Mesodermal cell (in vitro differentiated cells): ENCODE results near the gene ADPGK. TPM values are rescaled to one million over a fixed set of nuclear protein-coding genes. Genes with fewer than 3 reads are reported as not detected.
A peak's percentile ranks its signal among the peaks of the same experiment; 100 is the strongest.
"Not testable (repeated sequence)": the region's sequence is repeated elsewhere in the genome, so short reads cannot be mapped to it uniquely, and the experiment has no call there.

Experiments
- H3K27ac ChIP-seq: 2 replicates; pipeline ENCODE4 v1.7.0; 2013; ENCODE audit warnings: mild to moderate bottlenecking, low read depth, low read length, moderate library complexity; ENCODE audit not compliant: severe bottlenecking
- H3K36me3 ChIP-seq: 2 replicates; pipeline ENCODE4 v1.7.1; 2013; ENCODE audit warnings: mild to moderate bottlenecking, low read length, moderate library complexity; ENCODE audit not compliant: control insufficient read depth, insufficient read depth
- H3K4me1 ChIP-seq: one replicate; pipeline ENCODE4 v1.7.1; 2013; ENCODE audit warnings: mild to moderate bottlenecking, low read length; ENCODE audit not compliant: insufficient read depth, control insufficient read depth, poor library complexity, severe bottlenecking
- H3K4me3 ChIP-seq: 2 replicates; pipeline ENCODE4 v1.7.0; 2013; ENCODE audit warnings: low read length, control low read depth, mild to moderate bottlenecking; ENCODE audit not compliant: insufficient read depth, poor library complexity, severe bottlenecking; ENCODE audit errors: extremely low read depth
- H3K9me3 ChIP-seq: 2 replicates; pipeline ENCODE4 v1.7.1; 2013; ENCODE audit warnings: mild to moderate bottlenecking, low read length, moderate library complexity; ENCODE audit not compliant: control insufficient read depth
- WGBS, 2 experiments: methylation state at CpG; one replicate each; pipeline ENCODE4 v1.1.5; 2013; ENCODE audit warnings: missing lambda C conversion rate in 2 of 2; ENCODE audit not compliant: insufficient coverage in 2 of 2; 5-methylcytosine and 5-hydroxymethylcytosine counted together
- polyA plus RNA-seq, 2 experiments: library from polyadenylated mRNA; stranded (reverse); fragments of 50-300 nt; gene quantifications; one replicate each; pipeline ENCODE4 v1.2.3, GENCODE V29; 2013

The ADPGK gene
- polyA plus RNA-seq (2013, experiment 1 of 2) = 42.2 TPM
- 40.8 TPM for polyA plus RNA-seq (2013, experiment 2 of 2)

DNA sequence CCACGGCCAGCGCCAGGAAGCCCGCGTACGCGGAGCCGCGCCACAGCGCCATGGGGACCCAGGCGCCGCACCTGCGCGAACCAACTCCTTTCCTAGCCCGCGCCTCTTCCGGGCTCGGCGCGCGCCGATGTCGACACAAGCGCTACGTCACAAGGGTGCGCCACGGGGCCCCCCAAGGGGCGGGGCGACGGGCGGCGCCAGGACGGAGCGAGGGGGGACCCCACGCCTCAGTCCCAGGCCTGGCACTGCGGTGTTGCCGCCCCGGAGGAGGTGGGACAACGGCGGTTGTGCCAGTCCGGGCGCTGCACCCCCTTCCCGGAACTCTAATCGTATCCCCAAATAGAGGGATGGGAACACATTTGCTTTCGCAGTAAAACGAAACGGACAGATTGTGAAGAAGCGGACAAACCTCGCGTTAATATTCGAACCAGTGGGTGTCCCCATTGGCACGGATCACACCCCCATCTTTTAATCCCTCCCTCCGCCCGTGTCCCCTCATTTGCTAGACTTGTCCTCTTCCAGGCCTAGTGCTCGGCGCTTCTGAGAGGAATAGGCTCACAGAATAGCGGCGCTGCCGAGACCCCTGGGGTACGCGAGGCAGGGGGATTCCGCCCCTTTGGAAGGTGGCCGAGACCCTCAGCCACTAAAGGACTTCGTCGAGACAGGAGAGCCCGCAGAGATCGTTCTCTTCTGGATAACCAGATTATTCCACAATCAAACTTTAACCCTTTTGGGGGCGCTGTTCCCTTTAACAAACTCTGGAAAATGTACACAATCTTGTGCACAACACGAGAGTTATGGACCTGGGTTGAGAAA, at the start of gene ADPGK:
ADPGK (minus strand) TSS at position 119 of the 816 bp plus-strand sequence; CDS start at position 52, 67 bp downstream.
- peak within 1 kb of the TSS; percentile 96 for H3K4me3 ChIP-seq
- peak within 1 kb of the TSS; percentile 86 for H3K27ac ChIP-seq
- H3K9me3 ChIP-seq = no peaks in the 10 kb centered on the region
- H3K4me1 ChIP-seq = peaks cover 16% of the 10 kb centered on the region
- peaks cover 28% of the 10 kb centered on the region for H3K36me3 ChIP-seq
- WGBS, 2 experiments = 1 to 2% methylated on average over 44 to 57 of the region's 68 CpGs

DNA sequence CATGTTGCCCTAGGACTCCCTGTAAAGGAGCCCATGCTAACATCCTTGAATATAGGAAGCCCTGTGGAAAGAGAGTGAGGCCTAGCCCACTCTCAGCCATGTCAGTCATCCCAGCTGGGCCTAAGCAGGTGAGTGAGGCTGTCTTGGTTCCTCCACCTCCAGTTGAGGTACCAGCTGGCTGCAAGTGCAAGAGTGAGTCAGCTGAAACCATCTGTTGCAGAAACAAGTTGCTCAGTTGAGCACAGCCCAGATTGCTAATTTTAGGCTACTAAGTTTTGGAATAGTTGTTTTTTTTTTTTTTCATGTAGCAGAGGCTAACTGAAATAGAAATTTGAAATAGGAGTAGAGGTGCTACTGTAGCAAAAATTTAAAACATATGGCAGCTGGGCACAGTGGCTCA, 43.7 kb upstream of the ADPGK start:
- no peaks in the 10 kb centered on the region for H3K9me3 ChIP-seq
- H3K27ac ChIP-seq = no peak overlapping the region
- H3K4me3 ChIP-seq = no peak overlapping the region
- no peaks in the 10 kb centered on the region for H3K36me3 ChIP-seq
- H3K4me1 ChIP-seq = peaks cover 2% of the 10 kb centered on the region

DNA sequence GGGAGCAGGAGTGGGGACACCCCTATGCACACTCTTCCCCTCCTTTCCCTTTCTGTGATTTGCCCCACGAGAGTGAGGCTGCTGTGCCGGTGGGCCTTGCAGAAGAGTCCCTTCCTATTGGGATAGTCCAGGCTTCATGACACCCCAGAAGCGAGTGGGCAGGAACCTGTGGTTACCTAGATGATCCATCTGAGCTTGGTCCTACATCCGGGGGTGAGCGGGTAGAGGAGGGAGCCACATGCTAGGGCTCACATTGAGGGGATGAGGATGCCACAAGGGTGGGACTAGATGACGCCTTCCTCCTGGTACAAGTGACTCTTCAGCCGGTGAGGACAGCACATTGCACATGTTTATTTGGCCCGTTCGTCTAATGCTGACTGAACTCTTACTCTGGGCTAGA, 43.1 kb upstream of the ADPGK start:
- WGBS, 2 experiments = 89 to 94% methylated on average over 9 of the region's 9 CpGs
- Histone ChIP-seq H3K4me1 (peaks cover 2% of the 10 kb centered on the region), H3K4me3 (no peak overlapping the region), H3K27ac (no peak overlapping the region), H3K36me3 (no peaks in the 10 kb centered on the region), H3K9me3 (no peaks in the 10 kb centered on the region)

DNA sequence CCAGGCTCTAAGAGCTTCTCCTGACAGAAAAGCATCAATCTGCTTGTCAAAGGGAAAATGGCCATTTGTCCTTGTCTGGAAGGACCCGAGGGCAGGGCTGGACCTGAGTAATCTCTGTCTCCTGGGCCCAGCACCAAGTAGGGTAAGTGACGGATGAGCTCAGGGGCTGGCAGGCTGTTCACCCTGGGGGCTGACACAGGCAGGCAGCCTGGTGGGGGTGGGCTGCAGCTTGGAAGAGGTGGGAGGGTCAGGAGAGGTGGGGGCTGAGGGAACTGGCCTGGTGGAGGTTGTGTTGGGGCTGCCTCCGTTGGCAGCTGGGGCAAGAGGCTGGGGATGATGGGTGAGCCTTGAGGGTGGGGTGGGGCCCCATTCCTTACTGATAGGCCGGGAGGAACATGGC, 42.3 kb upstream of the ADPGK start:
- no peak overlapping the region for H3K27ac ChIP-seq
- peaks cover 2% of the 10 kb centered on the region for H3K4me1 ChIP-seq
- 49 to 89% methylated on average over 2 to 4 of the region's 4 CpGs for WGBS, 2 experiments
- H3K9me3 ChIP-seq = no peaks in the 10 kb centered on the region
- no peak overlapping the region for H3K4me3 ChIP-seq
- H3K36me3 ChIP-seq = no peaks in the 10 kb centered on the region

DNA sequence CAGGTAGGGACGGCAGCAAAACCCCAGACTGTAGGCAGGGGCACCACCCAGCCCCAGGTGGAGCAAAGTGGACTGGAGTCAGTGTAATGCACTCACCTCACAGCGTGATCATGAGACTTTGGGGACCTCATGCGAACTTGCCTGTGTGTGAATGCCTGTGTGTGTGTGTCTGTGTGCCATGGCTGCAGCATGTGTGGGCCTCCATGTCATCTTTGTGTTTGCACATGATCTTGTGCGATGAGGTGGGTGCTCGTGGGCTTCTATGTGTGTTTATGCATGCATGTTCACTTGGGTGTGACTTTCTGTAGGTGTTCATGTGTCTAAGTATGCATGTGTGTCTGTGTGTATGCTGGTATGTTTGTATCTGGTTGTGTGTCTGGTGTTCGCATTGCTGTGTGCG, 41.2 kb upstream of the ADPGK start:
- no peaks in the 10 kb centered on the region for H3K36me3 ChIP-seq
- WGBS, 2 experiments = 87 to 96% methylated on average over 4 to 7 of the region's 7 CpGs
- no peak overlapping the region for H3K4me3 ChIP-seq
- H3K27ac ChIP-seq = no peak overlapping the region
- peaks cover 2% of the 10 kb centered on the region for H3K4me1 ChIP-seq
- H3K9me3 ChIP-seq = no peaks in the 10 kb centered on the region

DNA sequence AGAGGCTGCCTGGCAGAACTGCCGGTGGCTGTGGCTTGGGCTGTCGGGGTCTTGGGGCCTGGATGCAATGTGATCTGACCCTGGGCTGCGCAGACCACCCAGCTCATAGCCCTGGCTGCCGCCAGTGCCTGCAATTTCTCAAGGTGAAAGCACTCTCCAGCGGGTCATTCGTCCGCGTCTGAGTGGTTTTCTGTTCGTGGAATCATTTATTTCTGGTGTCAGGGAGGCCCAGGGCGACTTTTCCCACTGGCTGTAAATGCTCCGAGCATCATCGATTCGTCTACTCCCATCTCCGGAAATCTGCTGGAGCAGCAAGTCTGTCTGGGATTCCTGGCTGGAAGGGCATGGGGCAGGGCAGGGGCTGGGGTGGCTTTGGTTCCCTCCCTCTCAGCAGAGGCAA, 40.6 kb upstream of the ADPGK start:
- no peak overlapping the region for H3K27ac ChIP-seq
- H3K9me3 ChIP-seq = no peaks in the 10 kb centered on the region
- no peaks in the 10 kb centered on the region for H3K36me3 ChIP-seq
- no peak overlapping the region for H3K4me3 ChIP-seq
- peaks cover 2% of the 10 kb centered on the region for H3K4me1 ChIP-seq
- 89 to 90% methylated on average over 11 to 14 of the region's 14 CpGs for WGBS, 2 experiments

DNA sequence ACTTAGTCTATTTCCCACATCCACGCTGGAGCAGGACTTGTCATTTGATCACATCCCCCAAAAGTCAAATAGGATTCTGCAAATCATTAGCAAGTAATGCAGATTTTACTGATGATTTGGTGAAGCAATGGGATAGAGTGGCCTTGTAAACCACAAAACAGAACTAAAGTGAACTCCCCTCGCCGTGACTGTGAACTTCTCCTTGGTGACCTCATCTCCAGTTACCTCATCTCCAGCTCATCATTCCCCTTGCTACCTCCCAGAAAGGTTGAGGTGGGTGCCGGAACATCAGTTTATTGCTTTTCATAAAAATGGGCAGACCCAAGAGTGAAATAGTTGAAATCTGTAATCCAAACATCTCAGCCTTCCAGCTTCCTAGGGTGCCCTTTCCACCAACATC, 36.7 kb upstream of the ADPGK start:
- WGBS, 2 experiments = 90% methylated on average over 3 of the region's 4 CpGs; no CpG with 5 or more reads in 1 of the 2 experiments
- no peaks in the 10 kb centered on the region for H3K4me1 ChIP-seq
- H3K9me3 ChIP-seq = peaks cover 9% of the 10 kb centered on the region
- no peak overlapping the region for H3K4me3 ChIP-seq
- H3K27ac ChIP-seq = no peak overlapping the region
- H3K36me3 ChIP-seq = no peaks in the 10 kb centered on the region

DNA sequence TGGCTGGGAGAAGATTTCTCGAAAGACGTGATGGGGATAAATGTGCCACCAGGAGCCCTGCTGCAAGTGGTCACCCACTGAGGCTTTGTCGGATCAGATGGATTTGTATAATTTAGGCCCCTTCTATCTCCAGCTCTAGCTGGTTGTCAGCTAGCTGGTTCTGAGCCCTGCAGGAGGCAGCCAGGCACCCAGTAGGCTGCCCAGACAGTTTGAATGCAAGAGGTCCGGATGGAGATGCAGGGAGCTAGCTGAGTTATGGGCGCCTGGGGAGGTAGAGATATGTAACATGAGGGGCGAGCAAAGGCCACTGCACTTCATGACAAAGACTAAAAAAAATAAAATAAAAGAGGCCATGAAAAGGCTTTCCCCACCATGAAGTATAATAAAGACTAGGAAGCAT, 35.1 kb upstream of the ADPGK start:
- Histone ChIP-seq H3K27ac (no peak overlapping the region), H3K36me3 (no peaks in the 10 kb centered on the region), H3K9me3 (peaks cover 9% of the 10 kb centered on the region), H3K4me1 (no peaks in the 10 kb centered on the region), H3K4me3 (no peak overlapping the region)
- WGBS, 2 experiments = 60 to 69% methylated on average over 1 to 2 of the region's 6 CpGs

DNA sequence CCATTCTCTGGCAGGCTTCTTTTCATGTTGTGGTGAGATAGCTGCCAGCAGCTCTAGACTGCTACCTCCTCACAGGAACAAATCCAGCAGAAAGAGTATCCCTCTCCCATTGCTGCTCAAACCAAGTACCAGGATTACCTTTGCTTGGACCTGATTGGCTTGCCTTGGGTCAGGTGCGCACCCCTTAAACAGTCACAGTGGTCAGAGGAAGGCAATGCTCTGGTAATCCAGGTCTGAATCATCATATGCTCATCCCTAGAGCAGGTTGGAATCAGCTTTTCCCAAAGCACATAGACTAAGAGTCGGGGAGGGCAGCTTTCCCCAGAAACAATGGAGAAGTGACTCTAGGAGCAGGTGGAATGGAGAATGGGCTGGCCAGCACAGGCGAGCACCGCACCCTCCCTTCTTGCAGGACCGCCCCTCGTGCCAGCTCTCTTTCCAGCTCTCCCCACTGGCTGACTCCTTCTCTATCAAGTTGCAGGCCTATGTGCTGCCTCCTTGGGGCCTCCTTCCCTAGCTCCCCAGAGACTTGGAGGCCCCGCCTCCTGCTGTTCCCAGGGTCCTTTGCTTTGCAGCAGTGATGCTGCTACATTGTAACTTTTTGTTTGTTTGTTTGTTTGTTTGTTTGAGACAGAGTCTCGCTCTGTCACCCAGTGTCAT, 29.9 kb upstream of the ADPGK start:
- WGBS, 2 experiments = 70 to 81% methylated on average over 6 of the region's 8 CpGs
- H3K4me1 ChIP-seq = no peaks in the 10 kb centered on the region
- H3K9me3 ChIP-seq = peaks cover 9% of the 10 kb centered on the region
- H3K36me3 ChIP-seq = no peaks in the 10 kb centered on the region
- no peak overlapping the region for H3K27ac ChIP-seq
- no peak overlapping the region for H3K4me3 ChIP-seq

DNA sequence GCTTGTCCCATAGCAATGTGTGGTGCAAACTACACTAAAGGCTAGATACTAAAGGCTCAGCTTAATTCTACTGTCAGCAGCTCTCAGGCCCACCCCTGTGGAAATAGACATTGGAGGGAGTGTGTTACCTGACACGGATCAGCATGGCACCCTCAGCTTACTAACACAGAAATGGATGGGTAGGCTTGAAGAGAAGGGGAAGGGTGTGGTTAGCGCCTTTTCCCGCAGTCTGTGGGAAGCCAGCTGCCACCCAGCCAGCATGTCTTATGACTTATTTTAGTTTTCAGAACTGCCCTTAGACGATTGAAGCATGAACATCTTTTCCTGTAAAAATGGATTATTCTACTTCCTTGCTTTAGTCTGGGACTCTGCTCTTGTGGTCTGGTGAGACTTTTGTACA, 25.8 kb upstream of the ADPGK start:
- H3K4me3 ChIP-seq = no peak overlapping the region
- H3K27ac ChIP-seq = no peak overlapping the region
- WGBS, 2 experiments = 86% methylated on average over 3 of the region's 4 CpGs; no CpG with 5 or more reads in 1 of the 2 experiments
- H3K9me3 ChIP-seq = no peaks in the 10 kb centered on the region
- H3K36me3 ChIP-seq = no peaks in the 10 kb centered on the region
- no peaks in the 10 kb centered on the region for H3K4me1 ChIP-seq

DNA sequence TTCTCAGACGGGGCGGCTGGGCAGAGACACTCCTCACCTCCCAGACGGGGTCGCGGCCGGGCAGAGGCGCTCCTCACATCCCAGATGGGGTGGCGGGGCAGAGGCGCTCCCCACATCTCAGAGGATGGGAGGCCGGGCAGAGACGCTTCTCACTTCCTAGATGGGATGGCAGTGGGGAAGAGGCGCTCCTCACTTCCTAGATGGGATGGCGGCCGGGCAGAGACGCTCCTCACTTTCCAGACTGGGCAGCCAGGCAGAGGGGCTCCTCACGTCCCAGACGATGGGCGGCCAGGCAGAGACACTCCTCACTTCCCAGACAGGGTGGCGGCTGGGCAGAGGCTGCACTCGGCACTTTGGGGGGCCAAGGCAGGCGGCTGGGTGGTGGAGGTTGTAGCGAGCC, 23.8 kb upstream of the ADPGK start:
- H3K4me1 ChIP-seq, H3K4me3 ChIP-seq, H3K36me3 ChIP-seq, H3K9me3 ChIP-seq, H3K27ac ChIP-seq: not testable (repeated sequence)
- WGBS, 2 experiments = no CpG with 5 or more reads among the region's 22 CpGs
